NCI-H2196 treated with DMSO at 0.1 percent for 48 hours (cell line): Measurements from ENCODE around the gene FOXB1.

Source experiments
- DNase-seq: peaks from one replicate; lab custom pipeline; 2025; ENCODE audit not compliant: unreplicated experiment; lab: John Stamatoyannopoulos, UW

The FOXB1 gene

DNA sequence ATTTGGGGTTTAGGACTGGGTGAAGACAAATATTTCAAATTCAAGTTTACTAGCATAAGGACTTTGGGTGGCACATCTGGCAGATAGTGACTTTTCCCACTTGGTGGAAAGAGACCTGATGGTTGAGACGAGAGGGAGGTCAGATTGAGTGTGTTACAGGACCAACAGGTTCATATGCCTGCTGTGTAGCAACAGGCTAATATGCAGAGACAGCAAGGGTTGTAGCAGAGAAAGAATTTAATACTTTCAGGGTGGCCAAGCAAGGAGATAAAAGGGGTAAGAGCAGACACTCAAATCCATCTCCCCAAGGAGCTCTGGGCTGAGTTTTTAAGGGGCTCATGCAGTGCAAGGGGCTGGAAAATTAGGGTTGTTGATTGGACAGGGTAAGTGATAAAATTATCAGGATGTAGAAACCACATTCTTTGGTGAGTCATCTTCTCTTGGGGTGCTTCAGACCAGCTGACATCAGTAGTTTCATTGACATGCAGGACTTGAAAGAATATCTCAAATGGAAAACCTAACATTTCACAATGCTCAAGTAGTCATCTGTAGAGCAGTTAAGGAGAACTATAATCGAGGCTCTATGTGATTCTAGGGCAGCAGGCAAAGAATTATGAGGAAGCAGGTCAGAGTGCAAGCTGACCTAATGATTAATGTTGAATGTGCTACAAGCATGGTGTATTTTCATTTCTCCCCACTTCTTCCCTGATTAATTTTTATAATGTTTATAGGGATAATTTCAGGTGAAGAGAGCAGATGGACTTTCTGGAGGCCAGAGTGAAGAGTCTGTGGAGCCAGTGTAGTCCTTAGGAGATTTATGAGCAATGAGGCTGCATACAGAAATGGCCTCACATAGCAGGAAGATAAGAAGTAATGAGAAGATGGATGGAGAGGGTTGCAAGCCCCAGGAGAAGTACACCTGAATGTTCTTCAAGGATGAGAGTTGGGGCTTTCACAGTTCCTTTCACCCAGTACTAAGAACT, 13.7 kb downstream of the FOXB1 start:
- no peak for DNase-seq

DNA sequence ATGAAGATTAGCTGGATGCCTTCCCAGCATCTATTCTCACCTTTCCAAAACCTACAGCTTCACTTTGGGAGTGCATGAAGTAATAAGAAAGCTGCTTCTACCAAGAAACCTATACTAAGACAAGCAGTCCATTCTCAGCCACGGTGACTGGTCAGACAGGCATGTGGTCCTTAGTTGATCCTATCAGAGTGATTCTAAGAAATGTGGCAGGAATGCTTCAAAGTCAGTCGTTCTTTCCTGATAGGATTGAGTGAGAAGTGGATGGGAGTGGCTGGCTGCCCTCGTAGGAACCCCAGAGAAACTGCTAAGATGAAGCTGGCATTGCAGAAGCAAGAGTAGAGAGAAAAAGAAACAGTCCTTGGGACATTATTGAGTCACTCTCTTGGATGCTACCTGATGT, 16.6 kb downstream of the FOXB1 start:
- no peak for DNase-seq

DNA sequence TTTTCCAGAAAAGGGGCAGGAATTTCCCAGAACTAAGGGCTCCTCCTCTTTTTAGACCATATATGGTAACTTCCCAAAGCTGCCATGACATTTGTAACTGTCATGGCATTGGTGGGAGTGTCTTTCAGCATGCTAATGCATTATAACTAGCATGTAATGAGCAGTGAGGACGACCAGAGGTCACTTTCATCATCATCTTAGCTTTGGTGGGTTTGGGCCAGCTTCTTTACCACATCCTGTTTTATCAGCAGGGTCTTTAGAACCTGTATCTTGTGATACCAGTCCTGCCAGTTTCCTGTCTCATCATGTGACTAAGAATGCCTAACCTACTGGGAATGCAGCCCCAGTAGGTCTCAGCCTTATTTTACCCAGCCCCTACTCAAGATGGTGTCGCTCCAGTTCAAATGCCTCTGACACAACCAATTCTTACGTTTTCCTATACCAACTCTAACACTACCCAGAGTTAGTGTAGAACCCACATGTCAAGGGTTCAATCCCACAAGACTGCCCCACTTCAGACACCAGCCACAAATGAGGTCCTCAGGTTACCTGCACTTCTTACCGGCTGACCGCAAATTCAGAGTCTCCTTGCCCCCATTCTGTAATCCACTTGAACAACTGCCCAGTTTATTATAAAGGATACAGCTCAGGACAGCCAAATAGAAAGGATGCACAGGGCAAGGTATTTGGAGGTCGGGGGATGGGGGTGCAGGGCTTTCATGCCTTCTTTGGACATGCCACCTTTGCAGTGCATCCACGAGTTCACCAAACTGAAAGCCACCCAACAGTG, 17.7 kb downstream of the FOXB1 start:
- DNase-seq, result no peak

DNA sequence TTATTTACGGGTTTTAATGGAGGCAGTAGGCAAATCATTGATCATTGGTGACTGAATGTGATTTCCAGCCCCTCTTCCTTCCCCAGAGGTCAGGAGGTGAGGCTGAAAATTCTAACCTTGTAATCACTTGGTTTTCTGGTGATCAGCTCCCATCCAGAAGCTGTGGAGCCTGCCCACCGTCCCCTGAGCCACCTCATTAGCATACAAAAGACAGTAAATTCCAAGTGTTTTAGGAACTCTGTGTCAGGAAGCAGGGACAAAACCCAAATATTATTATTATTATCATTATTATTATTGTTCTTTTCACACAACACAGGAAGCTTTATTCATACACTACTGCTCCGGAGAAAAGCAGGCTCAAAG, 18.2 kb downstream of the FOXB1 start:
- no peak for DNase-seq

DNA sequence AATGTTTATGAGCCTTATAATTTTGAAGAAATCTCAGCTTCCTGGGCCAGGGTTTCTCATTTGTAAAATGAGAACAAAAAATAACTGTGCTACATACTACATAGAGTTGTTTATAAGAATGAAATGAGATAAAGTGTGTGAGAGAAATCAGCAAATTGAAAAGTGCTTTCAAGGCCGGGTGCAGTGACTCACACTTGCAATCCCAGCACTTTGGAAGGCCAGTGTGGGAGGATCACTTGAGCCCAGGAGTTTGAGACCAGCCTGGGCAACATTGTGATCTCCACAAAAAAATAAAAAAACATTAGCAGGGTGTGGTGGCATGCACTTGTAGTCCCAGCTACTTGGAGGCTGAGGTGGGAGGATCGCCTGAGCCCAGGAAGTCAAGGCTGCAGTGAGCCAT, 22.4 kb downstream of the FOXB1 start:
- no peak for DNase-seq

DNA sequence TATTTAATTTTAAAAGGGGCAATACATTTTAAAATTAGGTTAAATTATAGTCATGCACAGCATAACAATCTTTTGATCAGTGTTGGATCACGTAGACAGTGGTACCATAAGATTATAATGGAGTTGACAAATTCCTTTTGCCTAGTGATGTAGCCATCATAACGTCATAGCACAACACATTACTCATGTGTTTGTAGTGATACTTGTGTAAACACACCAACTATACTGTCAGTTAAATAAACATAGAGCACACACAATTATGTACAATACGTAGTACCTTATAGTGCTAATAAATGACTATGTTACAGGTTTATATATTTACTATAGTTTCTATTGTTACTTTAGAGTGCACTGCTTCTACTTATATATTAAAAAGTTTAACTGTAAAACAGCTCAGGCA, 31.2 kb downstream of the FOXB1 start:
- no peak for DNase-seq

DNA sequence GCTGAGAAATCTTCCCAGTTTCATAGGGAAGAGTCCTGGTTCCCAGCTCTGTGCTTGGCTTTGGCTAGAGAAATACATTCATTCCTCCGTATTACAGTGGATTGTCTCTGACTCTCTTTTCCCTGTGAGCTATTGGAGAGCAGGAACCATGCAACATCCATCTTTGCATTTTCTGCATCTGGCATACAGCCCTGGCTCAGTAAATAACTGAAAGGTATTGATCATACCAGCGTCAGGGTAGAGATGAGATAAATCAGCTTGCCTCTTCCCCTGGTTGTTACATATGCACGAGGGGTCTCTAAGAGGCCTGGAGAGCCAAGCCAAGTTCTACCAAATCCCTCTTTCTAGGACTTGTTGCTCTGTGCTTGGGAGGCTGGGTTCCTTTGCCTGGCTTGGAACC, 35.2 kb downstream of the FOXB1 start:
- no peak for DNase-seq

DNA sequence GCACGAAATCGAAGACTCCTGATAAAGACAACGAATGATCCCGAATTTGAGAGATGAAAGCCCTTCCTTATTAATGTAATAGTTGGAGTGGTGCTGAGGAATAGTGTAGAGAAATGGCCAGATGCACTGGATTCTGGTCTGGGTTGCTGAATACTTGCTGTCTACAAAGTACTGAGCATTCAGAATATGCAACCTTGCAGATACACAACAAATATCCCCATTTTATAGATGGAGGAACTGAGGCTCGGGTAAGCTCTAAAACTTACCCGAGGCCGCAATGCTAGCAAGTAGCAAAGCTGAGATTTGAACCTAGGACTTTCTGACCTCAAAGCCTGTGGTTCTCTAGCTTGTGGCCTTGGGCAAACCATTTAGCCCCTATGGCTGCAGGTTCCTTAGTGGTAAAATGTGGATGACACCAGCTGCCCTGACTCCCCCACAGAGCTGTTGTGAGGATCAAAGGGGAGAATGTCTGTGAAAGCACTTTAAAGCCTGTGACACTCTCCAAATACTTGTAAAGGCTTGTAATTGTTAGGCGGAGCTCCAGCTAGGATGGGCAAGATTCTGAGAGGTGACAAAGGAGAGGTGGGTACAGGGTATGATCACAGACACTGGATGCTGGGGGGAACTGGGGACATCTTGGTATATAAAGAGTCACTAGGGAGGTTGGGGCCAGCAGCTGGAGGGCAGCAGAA, 39.8 kb downstream of the FOXB1 start:
- no peak for DNase-seq

DNA sequence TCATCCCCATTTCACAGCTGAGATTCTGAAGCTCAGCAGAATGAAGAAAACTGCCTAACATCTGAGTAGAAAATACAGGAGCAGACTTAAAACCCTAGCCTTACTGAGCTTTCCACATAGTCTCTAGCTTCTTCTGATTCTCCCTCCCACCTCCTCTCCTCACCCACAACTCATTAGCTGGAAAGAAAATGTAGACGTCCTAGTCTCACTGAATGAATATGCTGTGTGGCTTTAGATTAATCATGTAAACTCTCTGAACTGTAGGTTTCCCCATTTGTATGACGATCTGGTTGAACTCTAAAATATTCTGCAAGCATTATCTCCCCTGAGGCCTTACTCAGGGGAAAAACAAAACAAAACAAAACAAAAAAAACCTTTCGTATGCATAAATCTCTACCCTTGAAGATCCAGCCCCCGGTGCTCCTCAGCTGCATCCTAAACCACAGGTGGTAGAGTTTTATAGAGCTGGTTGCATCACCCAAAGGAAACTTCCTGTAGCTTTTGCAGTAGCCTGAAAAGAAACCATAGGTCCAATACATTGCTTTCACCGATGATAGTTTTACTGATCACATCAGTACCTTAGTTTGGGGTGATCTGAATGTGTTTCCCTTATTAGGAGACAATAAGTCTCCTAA, 40.6 kb downstream of the FOXB1 start:
- DNase-seq, result no peak

DNA sequence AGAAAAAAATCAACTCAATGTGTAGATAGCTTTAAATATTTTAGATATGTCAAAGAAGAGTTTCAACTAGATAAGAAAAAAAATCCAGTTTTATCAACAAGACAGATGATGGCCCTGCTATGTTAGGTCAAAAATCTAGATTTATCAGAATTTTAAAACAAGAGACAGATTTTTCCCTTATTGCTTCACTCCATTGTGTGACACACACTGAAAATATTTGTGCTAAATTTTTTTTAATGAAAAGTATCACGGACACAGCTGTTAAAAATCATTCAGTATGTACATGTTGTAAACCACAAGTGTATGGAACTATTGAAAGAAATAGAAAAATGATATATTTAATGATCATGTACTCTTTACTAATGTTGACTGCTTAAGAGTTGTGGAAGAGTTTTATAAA, 43.6 kb downstream of the FOXB1 start:
- DNase-seq, result no peak

DNA sequence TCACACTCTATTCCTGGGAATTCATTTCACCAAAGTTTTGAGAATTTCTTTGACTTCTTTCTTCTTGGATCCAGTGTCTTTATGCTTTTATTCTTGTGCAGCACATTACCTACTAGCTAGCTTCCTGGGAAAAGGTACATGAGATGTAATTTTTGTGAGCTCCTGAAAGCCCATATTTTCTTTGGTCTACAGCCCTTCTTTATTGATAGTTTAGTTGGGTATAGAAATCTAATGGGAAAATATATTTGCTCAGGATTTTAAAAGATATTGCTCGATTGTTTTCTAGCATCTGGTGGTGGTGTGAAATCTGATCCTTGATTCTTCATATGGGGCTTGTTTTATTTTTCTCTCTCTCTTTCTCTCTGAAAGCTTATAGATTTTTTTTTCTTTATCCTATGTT, 45.8 kb downstream of the FOXB1 start:
- no peak for DNase-seq

DNA sequence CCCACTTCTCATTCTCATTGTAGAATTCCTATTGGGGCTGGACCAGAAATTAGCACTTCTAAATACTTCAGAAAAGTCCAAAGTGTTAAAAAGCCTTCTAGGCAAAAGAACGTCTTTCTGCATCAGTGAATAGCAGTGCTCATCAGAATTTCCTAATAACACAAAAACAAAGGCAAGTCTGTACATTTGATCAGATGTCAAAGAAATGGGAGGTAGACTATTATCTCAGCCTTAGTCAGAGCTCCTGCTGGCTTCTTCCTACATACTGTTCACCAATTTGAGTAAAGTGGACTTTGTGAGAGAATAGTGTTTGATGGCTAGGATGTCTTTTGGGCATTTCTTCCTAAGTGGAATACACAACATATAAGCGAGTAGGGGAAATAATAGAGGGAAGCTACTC, 48.7 kb downstream of the FOXB1 start:
- no peak for DNase-seq

DNA sequence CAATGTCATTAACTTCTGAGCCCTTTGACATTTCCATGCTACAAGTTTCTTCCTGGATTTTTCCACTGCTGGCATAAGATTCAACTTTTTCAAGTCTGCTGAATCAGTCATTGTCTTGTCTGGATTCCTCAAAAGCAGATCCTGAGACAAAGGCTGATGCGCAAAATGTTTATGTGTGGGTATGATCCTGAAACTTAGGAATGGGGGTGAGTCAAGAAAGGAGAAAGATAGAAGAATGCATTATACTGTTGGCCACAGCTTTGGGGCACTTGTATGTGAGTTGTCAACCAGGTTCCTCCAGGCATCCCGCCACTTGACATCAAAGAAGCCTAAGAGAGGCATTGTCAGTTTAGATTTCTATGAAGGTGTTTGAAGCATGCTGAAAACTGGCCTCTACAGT, 50.4 kb downstream of the FOXB1 start:
- DNase-seq, result no peak
